Epithelial cell of esophagus (primary cell): Measurements from ENCODE around the gene BNC2.

Source experiments
- DNase-seq: peaks from one replicate; pipeline ENCODE4 v3.0.0; 2010; ENCODE audit warnings: low read depth
- H3K4me3 ChIP-seq: 2 replicates; pipeline ENCODE4 v1.5.1; 2011; ENCODE audit warnings: mild to moderate bottlenecking, low read length, control low read depth
- CTCF ChIP-seq: IDR thresholded peaks from 2 replicates; pipeline ENCODE4 v1.5.1; 2011; ENCODE audit warnings: low read depth, mild to moderate bottlenecking, low read length, control low read depth, inconsistent platforms; ENCODE audit not compliant: insufficient read depth; ENCODE audit errors: missing control alignments

BNC2 gene

GRCh38 chr9:16744394-16744793 is 126.1 kb downstream of the BNC2 start:
- no peak overlapping the region for H3K4me3 ChIP-seq
- no peak for DNase-seq
- no peak for TF ChIP-seq CTCF

GRCh38 chr9:16743375-16743774 is 127.1 kb downstream of the BNC2 start:
- no peak overlapping the region for H3K4me3 ChIP-seq
- no peak for TF ChIP-seq CTCF
- no peak for DNase-seq

- no peak overlapping the region for H3K4me3 ChIP-seq
- no peak for DNase-seq
- no peak for TF ChIP-seq CTCF
These were observed 135.5 kb downstream of the BNC2 start for GRCh38 chr9:16735001-16735400.

- DNase-seq: no peak
- TF ChIP-seq CTCF: no peak
- H3K4me3 ChIP-seq: no peak overlapping the region
These were observed 137.9 kb downstream of the BNC2 start for GRCh38 chr9:16732546-16732945.

- H3K4me3 ChIP-seq: no peak overlapping the region
These were observed 140.3 kb downstream of the BNC2 start for GRCh38 chr9:16730162-16730561.

GRCh38 chr9:16729651-16730050 is 140.8 kb downstream of the BNC2 start:
- no peak overlapping the region for H3K4me3 ChIP-seq
- TF ChIP-seq CTCF: no peak
- DNase-seq: no peak

More at GRCh38 chr9:16730162-16730561, 140.3 kb downstream of the BNC2 start:
- no peak for DNase-seq
- no peak for TF ChIP-seq CTCF

- no peak for DNase-seq
These were observed 142.3 kb downstream of the BNC2 start for GRCh38 chr9:16728137-16728508.

More at GRCh38 chr9:16728137-16728508, 142.3 kb downstream of the BNC2 start:
- H3K4me3 ChIP-seq: no peak overlapping the region
- no peak for TF ChIP-seq CTCF
